Mesangial cell (primary cell): ENCODE measurements around the gene INO80B. TPM values are rescaled to one million over a fixed set of nuclear protein-coding genes. Genes with fewer than 3 reads are reported as not detected.

Experiments used
- total RNA-seq: library from RNA; depleted of rRNA; stranded (reverse); fragments of >200 nt; gene quantifications from 2 replicates; pipeline ENCODE4 v1.2.3, GENCODE V29; 2015

Gene INO80B
- total RNA-seq: 12.4 and 16.8 TPM in 2 replicates

GRCh38 chr2:74454654-74455511, at the start of gene INO80B:
Gene INO80B (plus strand): TSS chr2:74455087. CDS start chr2:74455117, 30 bp downstream.

GRCh38 chr2:74421221-74421870, 33.5 kb upstream of the INO80B start, which contains the start of the genes C2orf81 and WDR54:
Gene C2orf81 (minus strand): TSS chr2:74421619. CDS start chr2:74421560, 59 bp downstream.
Gene WDR54 (plus strand): TSS chr2:74421730. CDS start chr2:74422154, 424 bp downstream.

DNA sequence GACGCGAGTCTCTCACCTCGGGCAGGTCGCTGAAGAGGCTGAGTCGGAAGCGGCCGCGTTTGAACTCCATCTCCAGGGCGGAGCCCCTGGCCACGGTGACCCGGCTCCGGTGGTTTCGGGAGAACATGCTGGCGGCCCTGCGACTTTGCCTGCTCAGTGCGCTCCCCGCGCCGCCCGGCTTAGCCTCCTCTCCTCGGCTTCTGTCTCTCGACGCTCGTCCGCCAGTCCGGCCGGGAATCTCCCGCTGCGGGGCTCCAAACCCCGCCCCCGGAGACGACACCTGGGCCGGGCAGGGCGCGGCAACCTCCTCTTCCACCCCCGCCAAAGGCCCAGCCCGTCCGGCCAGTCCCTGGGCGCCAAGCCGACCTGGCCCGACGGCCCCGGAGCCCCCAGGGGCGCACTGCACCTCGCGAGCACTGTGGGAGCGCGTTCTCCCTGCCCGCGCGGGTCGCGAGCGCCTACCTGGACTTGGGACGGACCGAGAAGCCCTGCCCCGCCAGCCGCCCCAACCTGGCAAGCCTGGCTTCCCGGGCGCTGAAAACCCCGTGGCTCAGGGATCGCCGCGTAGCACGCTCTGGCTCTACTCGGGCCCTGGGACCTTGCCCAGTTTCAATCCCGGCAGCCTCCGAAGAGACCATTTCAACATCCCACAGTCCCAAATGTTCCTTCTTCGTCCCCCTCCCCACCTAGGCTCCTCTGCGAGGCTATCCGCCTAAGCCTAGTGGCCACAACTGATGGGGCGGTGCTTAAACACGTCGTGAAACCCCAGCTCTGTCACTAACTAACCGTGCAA, 13.0 kb upstream of the INO80B start, which contains the start of gene RTKN:
Gene RTKN (minus strand): TSS at position 248 of the 793 bp plus-strand sequence. CDS start 121 bp downstream, at position 127.

GRCh38 chr2:74458132-74458937, 3.4 kb downstream of the INO80B start, which contains the start of gene WBP1:
Gene WBP1 (plus strand): TSS chr2:74458438. CDS start chr2:74458603, 165 bp downstream.

GRCh38 chr2:74472086-74472944, 17.4 kb downstream of the INO80B start, which contains the start of gene MRPL53:
Gene MRPL53 (minus strand): TSS chr2:74472680. CDS start chr2:74472660, 20 bp downstream.

DNA sequence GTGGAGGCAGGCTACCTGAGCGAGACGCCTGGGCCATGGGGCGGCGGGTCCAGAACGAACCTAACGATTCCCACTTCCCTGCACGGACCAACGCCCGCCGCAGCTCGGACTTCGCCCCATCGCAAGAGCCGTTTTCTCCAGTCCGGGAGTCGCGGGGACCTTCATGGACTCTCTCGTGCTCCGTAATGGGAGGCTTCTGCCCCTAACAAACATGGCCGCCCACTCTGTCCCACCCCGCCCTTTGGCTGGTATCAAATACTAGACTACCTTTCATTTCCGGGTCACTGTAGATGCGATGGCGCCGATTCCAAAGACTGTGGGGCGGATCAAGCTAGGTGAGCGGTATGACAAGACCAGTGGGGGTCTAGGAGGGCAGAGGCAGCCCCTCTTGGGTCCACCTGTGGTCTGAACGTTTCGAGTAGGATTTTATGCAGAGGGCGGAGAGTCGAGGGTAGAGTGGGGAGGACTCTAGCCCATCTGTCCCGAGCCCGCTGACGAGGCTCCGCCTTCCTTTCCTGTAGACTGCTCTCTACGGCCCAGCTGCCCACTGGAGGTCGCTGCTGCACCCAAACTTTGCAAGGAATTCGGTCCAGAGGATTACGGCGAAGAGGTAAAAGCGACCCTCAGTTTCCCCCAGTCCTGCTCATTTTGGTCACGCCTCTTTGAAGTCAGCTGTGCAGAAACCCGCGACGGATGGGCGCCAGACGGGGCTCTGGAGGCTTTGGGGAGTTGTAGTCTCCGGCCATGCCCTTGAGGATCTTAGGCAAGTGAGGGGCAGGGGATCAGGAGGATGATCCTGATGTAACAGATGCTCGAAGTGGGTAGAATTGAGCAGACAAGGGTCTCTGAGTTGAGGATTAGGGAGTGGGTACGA, 28.2 kb downstream of the INO80B start, which contains the start of the genes CCDC142 and TTC31:
Gene CCDC142 (minus strand): TSS at position 198 of the 874 bp plus-strand sequence. CDS start 161 bp downstream, at position 37.
Gene TTC31 (plus strand): TSS at position 281 of the 874 bp plus-strand sequence. CDS start 15 bp downstream, at position 296.

GRCh38 chr2:74499267-74499939, 44.5 kb downstream of the INO80B start, which contains the start of gene LBX2:
Gene LBX2 (minus strand): TSS chr2:74499603. CDS start chr2:74499537, 66 bp downstream.

DNA sequence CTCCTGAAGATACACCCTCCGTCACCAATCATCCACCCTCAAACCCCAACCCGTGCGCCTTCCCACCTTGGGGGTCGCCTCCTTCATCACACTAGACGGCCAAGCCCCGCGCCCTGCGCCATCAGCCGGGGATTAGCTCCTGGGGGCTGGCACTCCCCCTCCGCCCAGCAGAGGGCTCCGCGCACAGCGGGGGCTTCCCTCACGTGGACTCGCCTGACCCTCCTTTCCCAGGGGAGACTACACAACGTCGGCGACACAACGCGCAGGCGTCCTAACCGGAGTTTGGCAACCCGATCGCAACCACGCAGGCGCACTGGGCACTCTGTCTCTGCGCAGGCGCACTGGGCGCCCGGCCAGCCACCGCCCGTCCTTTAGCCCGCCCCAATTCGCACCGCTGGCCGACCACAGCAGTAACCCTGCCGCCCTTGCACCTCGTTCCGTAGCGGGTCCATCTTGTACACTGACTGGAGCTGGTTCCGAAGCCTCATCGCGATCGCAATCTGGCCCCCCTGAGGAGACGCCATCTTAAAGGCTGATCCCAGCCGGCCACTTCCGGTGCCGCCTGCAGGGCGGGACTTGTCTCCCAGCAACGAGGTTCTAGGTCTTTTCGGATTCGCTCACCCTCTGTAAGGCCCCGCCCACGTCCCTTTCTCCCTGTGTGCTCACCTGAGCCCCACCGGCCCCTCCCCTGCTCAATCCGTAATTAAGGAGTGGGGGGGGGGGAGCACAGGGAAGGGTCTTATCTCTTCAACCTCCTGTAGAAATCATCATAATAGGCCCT, 52.4 kb downstream of the INO80B start, which contains the start of gene PCGF1:
Gene PCGF1 (minus strand): TSS at position 551 of the 781 bp plus-strand sequence. CDS start 27 bp downstream, at position 524.

Other genes starting within 250 kb of the INO80B start
- gene SLC4A5, start 111.7 kb upstream of the INO80B start, total RNA-seq: under 0.01 and 0.51 TPM in 2 replicates
- gene DCTN1, start 74.8 kb upstream of the INO80B start, total RNA-seq: 84.4 and 103 TPM in 2 replicates
- 2.4 and 4.9 TPM in 2 replicates for gene C2orf81, start 33.5 kb upstream of the INO80B start, total RNA-seq
- 46.8 and 49.0 TPM in 2 replicates for gene WDR54, start 33.4 kb upstream of the INO80B start, total RNA-seq
- 39.1 and 48.0 TPM in 2 replicates for gene RTKN, start 13.2 kb upstream of the INO80B start, total RNA-seq
- 56.4 and 113 TPM in 2 replicates for gene WBP1, start 3.4 kb downstream of the INO80B start, total RNA-seq
- 68.6 and 75.9 TPM in 2 replicates for gene MOGS, start 10.3 kb downstream of the INO80B start, total RNA-seq
- gene MRPL53, start 17.6 kb downstream of the INO80B start, total RNA-seq: 26.5 and 31.4 TPM in 2 replicates
- 6.0 and 9.5 TPM in 2 replicates for gene CCDC142, start 27.9 kb downstream of the INO80B start, total RNA-seq
- gene TTC31, start 28.0 kb downstream of the INO80B start, total RNA-seq: 20.8 and 22.2 TPM in 2 replicates
- gene LBX2, start 44.5 kb downstream of the INO80B start, total RNA-seq: 1.5 and 6.7 TPM in 2 replicates
- 10.4 and 15.0 TPM in 2 replicates for gene PCGF1, start 52.6 kb downstream of the INO80B start, total RNA-seq
- not detected in 2 replicates for gene TLX2, start 59.4 kb downstream of the INO80B start, total RNA-seq
- gene DQX1, start 71.1 kb downstream of the INO80B start, total RNA-seq: not detected in 2 replicates
- 96.3 and 120 TPM in 2 replicates for gene AUP1, start 74.6 kb downstream of the INO80B start, total RNA-seq
- gene HTRA2, start 74.8 kb downstream of the INO80B start, total RNA-seq: 39.9 and 45.8 TPM in 2 replicates
- 9.0 and 14.8 TPM in 2 replicates for gene LOXL3, start 98.9 kb downstream of the INO80B start, total RNA-seq
- 32.8 and 43.5 TPM in 2 replicates for gene DOK1, start 99.6 kb downstream of the INO80B start, total RNA-seq
- gene M1AP, start 193.2 kb downstream of the INO80B start, total RNA-seq: 1.1 and 1.3 TPM in 2 replicates
- gene SEMA4F, start 199.2 kb downstream of the INO80B start, total RNA-seq: 12.7 and 12.9 TPM in 2 replicates